Uterus (tissue), 4 donors: ENCODE results near the gene RECQL5. TPM values are rescaled to one million over a fixed set of nuclear protein-coding genes. Genes with fewer than 3 reads are reported as not detected.

ENCODE experiments used
- DNase-seq, 2 donors: peaks; one replicate each; pipeline ENCODE4 v3.0.0-alpha.2; 2019 to 2020
- H3K27ac ChIP-seq, 2 donors: fragments of 200-600 bp; sonication (generic); 1 replicate in 1 of 2; 2 replicates in 1 of 2; pipeline ENCODE4 v1.5.1; 2016 to 2018
- H3K27me3 ChIP-seq, 2 donors: fragments of 200-600 bp; sonication (generic); one replicate each; pipeline ENCODE4 v1.5.1; 2018 to 2019; ENCODE audit warnings: control low read depth in 1 of 2
- H3K36me3 ChIP-seq, 2 donors: fragments of 200-600 bp; sonication (generic); one replicate each; pipeline ENCODE4 v1.5.1; 2019; ENCODE audit warnings: control low read depth in 1 of 2
- H3K4me1 ChIP-seq, 2 donors: fragments of 200-600 bp; sonication (generic); one replicate each; pipeline ENCODE4 v1.5.1; 2018 to 2019; ENCODE audit warnings: control low read depth in 1 of 2
- H3K4me3 ChIP-seq, 2 donors: fragments of 200-600 bp; sonication (generic); 1 replicate in 1 of 2; 2 replicates in 1 of 2; pipeline ENCODE4 v1.5.1; 2018 to 2019; ENCODE audit warnings: mild to moderate bottlenecking in 1 of 2
- H3K9me3 ChIP-seq, 2 donors: fragments of 200-600 bp; sonication (generic); one replicate each; pipeline ENCODE4 v1.5.1; 2019; ENCODE audit warnings: control low read depth in 1 of 2
- CTCF ChIP-seq, 4 experiments: fragments of 200-600 bp in 2 of 4; fragments of 450-650 bp in 2 of 4; sonication (generic) in 2 of 4; IDR thresholded peaks; one replicate each; pipeline ENCODE4 v1.5.1; 2016 to 2019; ENCODE audit warnings: antibody characterized with exemption in 4 of 4, mild to moderate bottlenecking in 2 of 4, moderate library complexity in 1 of 4
- POLR2A ChIP-seq, 2 donors: fragments of 450-650 bp; IDR thresholded peaks; one replicate each; pipeline ENCODE4 v1.6.1; 2016; ENCODE audit warnings: antibody characterized with exemption in 2 of 2, mild to moderate bottlenecking in 1 of 2, moderate library complexity in 1 of 2
- intact Hi-C: fragments of 100-400 bp; cut with DNase I; formaldehyde crosslinking; loops from one replicate; pipeline ENCODE4 v1.15.1; 2023; ENCODE audit warnings: low total_unique reads
- total RNA-seq, 4 donors: library from RNA; depleted of rRNA in 3 of 4; stranded (reverse); fragments of >200 nt in 3 of 4; gene quantifications; one replicate each; pipeline versions ENCODE4 v1.1.0 to v1.2.4, GENCODE V29; 2014 to 2023
- donor health status: DM: yes; HTN: yes; CAD: no.

RECQL5 gene
- total RNA-seq, result 10 to 100 TPM in 2 of 4 donors, 1 to 10 TPM in 1, under 1 TPM in 1; 0.59 to 22.7 (median 11.9) TPM

DNA sequence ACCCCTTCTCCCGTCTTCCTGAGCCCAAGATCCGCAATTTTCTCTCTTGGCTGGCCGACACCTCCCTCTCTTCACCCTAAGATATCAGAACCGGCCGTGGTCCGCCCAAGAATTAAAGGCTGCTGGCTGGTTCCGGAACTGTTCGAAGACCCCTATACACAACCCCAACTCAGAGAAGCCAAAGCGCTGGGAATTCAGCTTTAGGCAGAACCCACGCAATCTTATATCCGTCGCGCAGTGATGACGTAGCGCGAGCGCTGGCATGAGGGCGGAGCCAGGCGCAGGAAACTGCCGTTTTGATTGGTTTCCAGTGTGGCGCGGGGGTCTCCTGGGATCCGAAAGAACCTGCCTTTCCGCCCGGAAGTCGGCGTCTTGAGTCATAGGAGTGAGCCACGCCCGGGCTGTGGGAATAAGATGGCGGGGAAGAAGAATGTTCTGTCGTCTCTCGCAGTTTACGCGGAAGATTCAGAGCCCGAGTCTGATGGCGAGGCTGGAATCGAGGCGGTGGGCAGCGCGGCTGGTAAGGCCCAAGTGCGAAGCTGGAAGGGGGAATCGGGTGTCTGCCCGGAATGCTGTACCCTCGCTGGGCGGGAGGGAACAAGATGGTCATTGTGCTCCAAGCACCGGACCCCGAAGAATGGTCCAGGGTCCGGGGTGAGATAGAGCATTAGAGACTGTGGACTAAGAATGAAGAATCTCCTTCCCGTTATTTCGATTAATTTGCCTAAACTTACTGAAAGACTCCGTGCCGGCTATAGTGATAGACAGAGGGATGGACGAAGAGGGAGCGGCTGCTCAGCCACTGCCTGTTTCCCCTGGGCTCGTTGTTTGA is at the start of gene RECQL5, which contains the start of gene SAP30BP:
TSS of gene RECQL5 (minus strand) at position 196 of the 832 bp plus-strand sequence. CDS start 597 bp downstream, outside the sequence.
TSS of gene SAP30BP (plus strand) at position 380 of the 832 bp plus-strand sequence. CDS start at position 415, 35 bp downstream.
- H3K27me3 ChIP-seq, result no peaks in the 10 kb centered on the region
- DNase-seq, result peak; percentile 98
- H3K27ac ChIP-seq, result peak within 1 kb of the TSS; percentile 86 to 87
- H3K4me1 ChIP-seq, result peaks cover 5 to 11% of the 10 kb centered on the region in 2 donors
- intact Hi-C loops, result no loop called here
- no peaks in the 10 kb centered on the region for H3K9me3 ChIP-seq
- TF ChIP-seq POLR2A (IDR thresholded peaks at IDR 0.05), result peak; percentile 43 to 73
- peak in 1 of 4 experiments; percentile 28 for TF ChIP-seq CTCF (IDR thresholded peaks at IDR 0.05)
- peak within 1 kb of the TSS; percentile 77 to 93 for H3K4me3 ChIP-seq
- H3K36me3 ChIP-seq, result no peaks in the 10 kb centered on the region

DNA sequence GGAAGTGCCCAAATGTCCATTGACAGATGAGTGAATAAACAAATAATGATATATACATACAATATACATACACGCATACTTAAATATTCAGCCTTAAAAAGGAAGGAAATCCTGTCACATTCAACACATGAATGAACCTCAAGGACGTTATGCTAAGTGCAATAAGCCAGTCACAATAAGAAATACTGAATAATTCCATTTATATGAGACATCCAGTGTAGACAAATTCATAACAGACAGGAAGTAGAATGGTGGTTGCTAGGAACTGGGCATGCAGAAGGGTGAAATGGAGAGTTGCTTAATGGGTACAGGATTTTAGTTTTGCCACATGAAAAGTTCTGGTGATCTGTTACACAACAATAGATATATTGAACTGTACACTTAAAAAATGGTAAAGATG is 45.5 kb upstream of the RECQL5 start:
- no peaks in the 10 kb centered on the region for H3K9me3 ChIP-seq
- no peaks in the 10 kb centered on the region for H3K4me1 ChIP-seq
- no peak overlapping the region for H3K4me3 ChIP-seq
- intact Hi-C loops, result no loop called here
- no peak overlapping the region for H3K27ac ChIP-seq
- TF ChIP-seq POLR2A (IDR thresholded peaks at IDR 0.05) (no peak), CTCF (IDR thresholded peaks at IDR 0.05) (no peak)
- no peak for DNase-seq
- H3K27me3 ChIP-seq, result no peaks in the 10 kb centered on the region
- no peaks in the 10 kb centered on the region for H3K36me3 ChIP-seq

- TF ChIP-seq CTCF (IDR thresholded peaks at IDR 0.05) (no peak), POLR2A (IDR thresholded peaks at IDR 0.05) (no peak)
- peak; percentile 26 to 69 for DNase-seq
- Histone ChIP-seq H3K9me3 (no peaks in the 10 kb centered on the region), H3K27me3 (no peaks in the 10 kb centered on the region), H3K4me1 (no peaks in the 10 kb centered on the region), H3K4me3 (no peak overlapping the region), H3K36me3 (no peaks in the 10 kb centered on the region), H3K27ac (peak overlapping the region; percentile 55 to 59)
- intact Hi-C loops, result no loop called here
Observed at GRCh38 chr17:75707079-75707571, 40.2 kb upstream of the RECQL5 start.

DNA sequence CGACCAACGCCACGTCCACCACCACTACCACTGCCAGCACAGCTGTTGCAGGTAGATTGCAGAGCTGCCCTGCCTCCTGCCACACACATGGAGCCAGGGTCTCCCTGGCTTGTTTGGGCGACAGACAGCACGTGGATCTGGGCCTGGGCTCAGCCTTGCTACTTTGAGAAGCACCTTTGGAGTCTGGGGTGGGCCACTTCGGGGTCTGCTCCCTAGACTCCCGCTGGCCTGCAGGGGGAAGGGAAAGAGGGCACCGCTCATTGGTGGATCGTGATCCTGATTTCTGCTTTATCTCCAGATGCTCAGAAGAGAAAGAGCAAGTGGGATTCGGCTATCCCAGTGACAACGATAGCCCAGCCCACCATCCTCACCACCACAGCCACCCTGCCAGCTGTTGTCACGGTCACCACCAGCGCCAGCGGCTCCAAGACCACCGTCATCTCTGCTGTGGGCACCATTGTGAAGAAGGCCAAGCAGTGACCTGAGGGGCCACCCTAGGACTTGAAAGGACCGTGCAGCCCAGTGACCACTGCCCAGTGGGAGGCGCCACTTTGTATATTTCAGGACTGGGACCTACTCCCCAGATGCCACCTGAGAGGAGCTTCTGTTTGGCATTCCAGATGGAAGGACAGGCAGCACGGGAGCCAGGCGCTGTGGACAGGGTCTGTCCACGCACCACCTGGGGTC is 39.2 kb upstream of the RECQL5 start:
- H3K27ac ChIP-seq, result peak overlapping the region in 1 of 2 donors; percentile 59
- DNase-seq, result no peak
- intact Hi-C loops, result no loop called here
- H3K4me1 ChIP-seq, result no peaks in the 10 kb centered on the region
- TF ChIP-seq POLR2A (IDR thresholded peaks at IDR 0.05) (no peak), CTCF (IDR thresholded peaks at IDR 0.05) (no peak)
- H3K4me3 ChIP-seq, result no peak overlapping the region
- no peaks in the 10 kb centered on the region for H3K27me3 ChIP-seq
- no peaks in the 10 kb centered on the region for H3K36me3 ChIP-seq
- H3K9me3 ChIP-seq, result no peaks in the 10 kb centered on the region
